Mesendoderm (in vitro differentiated cells): ENCODE results near the gene MCOLN1.

Experiments
- DNase-seq: peaks from one replicate; pipeline ENCODE4 v3.0.0; 2013
- H2AK5ac ChIP-seq: 2 replicates; pipeline ENCODE4 v1.6.1; 2013; ENCODE audit warnings: low read length, inconsistent platforms
- H2BK120ac ChIP-seq: 2 replicates; pipeline ENCODE4 v1.6.1; 2013; ENCODE audit warnings: low read depth, mild to moderate bottlenecking, low read length, moderate library complexity, mixed read lengths
- H2BK15ac ChIP-seq: replicated peaks from 2 replicates; pipeline ENCODE4 v1.6.1; 2013; ENCODE audit warnings: low read depth, mild to moderate bottlenecking, moderate library complexity
- H2BK5ac ChIP-seq: 2 replicates; pipeline ENCODE4 v1.6.1; 2013; ENCODE audit warnings: low read length, inconsistent platforms
- H3K18ac ChIP-seq: 2 replicates; pipeline ENCODE4 v1.6.1; 2013; ENCODE audit warnings: mild to moderate bottlenecking, low read length, mixed read lengths
- H3K23ac ChIP-seq: one replicate; pipeline ENCODE4 v1.6.1; 2013; ENCODE audit warnings: low read length
- H3K27ac ChIP-seq: 2 replicates; pipeline ENCODE4 v1.5.1; 2013; ENCODE audit warnings: low read depth, mild to moderate bottlenecking, inconsistent platforms, low read length, moderate library complexity
- H3K27me3 ChIP-seq: 2 replicates; pipeline ENCODE4 v1.6.1; 2013; ENCODE audit warnings: low read length, control low read depth, mild to moderate bottlenecking, inconsistent platforms; ENCODE audit not compliant: insufficient read depth, poor library complexity
- H3K36me3 ChIP-seq: 2 replicates; pipeline ENCODE4 v1.6.1; 2013; ENCODE audit warnings: low read length, inconsistent platforms; ENCODE audit not compliant: control insufficient read depth, insufficient read depth
- H3K4ac ChIP-seq: one replicate; pipeline ENCODE4 v1.6.1; 2013; ENCODE audit warnings: low read depth, mild to moderate bottlenecking, low read length, moderate library complexity
- H3K4me1 ChIP-seq: 2 replicates; pipeline ENCODE4 v1.6.1; 2013; ENCODE audit warnings: low read depth, low read length, inconsistent platforms; ENCODE audit not compliant: control insufficient read depth
- H3K4me2 ChIP-seq: 2 replicates; pipeline ENCODE4 v1.6.1; 2013; ENCODE audit warnings: low read length
- H3K4me3 ChIP-seq: 2 replicates; pipeline ENCODE4 v1.5.1; 2013; ENCODE audit warnings: mild to moderate bottlenecking, low read length
- H3K56ac ChIP-seq: one replicate; pipeline ENCODE4 v1.6.1; 2013; ENCODE audit warnings: low read length
- H3K79me1 ChIP-seq: 2 replicates; pipeline ENCODE4 v1.6.1; 2013; ENCODE audit warnings: low read length, inconsistent platforms
- H3K79me2 ChIP-seq: 2 replicates; pipeline ENCODE4 v1.6.1; 2013; ENCODE audit warnings: mild to moderate bottlenecking, low read length; ENCODE audit not compliant: control insufficient read depth, insufficient read depth
- H3K9ac ChIP-seq: 2 replicates; pipeline ENCODE4 v1.6.1; 2013; ENCODE audit warnings: low read length, inconsistent platforms
- H4K5ac ChIP-seq: one replicate; pipeline ENCODE4 v1.6.1; 2013; ENCODE audit warnings: low read length
- H4K8ac ChIP-seq: one replicate; pipeline ENCODE4 v1.6.1; 2013; ENCODE audit warnings: low read depth, mild to moderate bottlenecking, control low read depth, low read length, moderate library complexity
- WGBS: extraction: QIAGEN DNeasy Blood & Tissue Kit; methylation state at CpG from one replicate; pipeline ENCODE4 v1.1.7; 2013; ENCODE audit warnings: low lambda C conversion rate, missing lambda C conversion rate; ENCODE audit not compliant: insufficient coverage; ENCODE audit errors: extremely low coverage; 5-methylcytosine and 5-hydroxymethylcytosine counted together

MCOLN1 gene

DNA sequence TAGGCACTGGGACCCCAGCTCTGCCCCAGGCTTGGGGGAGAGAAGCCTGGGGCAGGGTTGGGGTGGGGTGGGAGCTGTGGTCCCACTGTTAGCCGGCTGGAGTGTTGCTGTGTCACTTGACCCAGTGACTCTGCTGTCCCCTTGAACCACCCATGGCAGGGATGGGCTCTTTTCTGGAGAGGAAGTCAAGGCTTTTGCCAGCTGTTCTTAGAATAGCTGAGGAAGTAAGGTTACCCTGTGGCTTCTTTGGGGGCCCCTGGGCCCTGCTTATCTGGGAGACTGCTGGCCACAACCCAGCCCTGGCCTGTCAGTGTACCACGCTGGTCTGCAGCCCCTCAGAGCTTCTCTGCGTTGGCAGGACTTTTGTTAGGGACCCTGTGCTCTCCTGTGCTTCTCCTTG, 22.2 kb downstream of the MCOLN1 start:
- DNase-seq: no peak

DNA sequence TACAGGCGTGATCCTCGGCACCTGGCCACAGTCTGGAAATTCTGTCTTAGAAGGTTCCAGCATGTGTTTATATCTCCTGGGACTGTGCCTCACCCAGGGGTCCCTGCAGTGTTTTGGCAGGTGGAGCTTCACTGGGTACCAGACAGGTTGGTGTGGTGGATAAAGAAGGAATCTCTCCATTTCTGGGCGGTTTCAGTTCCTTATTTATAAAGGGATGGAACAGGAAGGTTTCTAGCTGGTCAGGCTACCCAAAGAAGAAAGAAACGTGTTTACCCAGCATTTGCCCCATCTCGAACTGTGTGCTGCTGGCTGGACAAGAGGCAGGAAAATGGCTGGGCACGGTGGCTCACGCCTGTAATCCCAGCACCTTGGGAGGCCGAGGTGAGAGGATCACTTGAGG, 22.9 kb downstream of the MCOLN1 start:
- Histone ChIP-seq H4K5ac (no peak overlapping the region), H3K79me1 (no peaks in the 10 kb centered on the region), H3K4me2 (no peak overlapping the region), H3K18ac (no peak overlapping the region), H3K36me3 (peaks cover 2% of the 10 kb centered on the region), H3K27me3 (no peaks in the 10 kb centered on the region), H3K23ac (no peak overlapping the region), H4K8ac (no peak overlapping the region), H2BK5ac (no peak overlapping the region), H2AK5ac (no peak overlapping the region), H2BK15ac (no peak overlapping the region), H3K4me1 (no peaks in the 10 kb centered on the region), H3K9ac (no peak overlapping the region), H3K4me3 (no peak overlapping the region), H3K27ac (no peak overlapping the region), H3K4ac (no peak overlapping the region), H3K79me2 (no peaks in the 10 kb centered on the region), H2BK120ac (no peak overlapping the region), H3K56ac (no peak overlapping the region)
- no peak for DNase-seq
- no CpG with 5 or more reads among the region's 8 CpGs for WGBS

More for the DNA sequence above, 22.2 kb downstream of the MCOLN1 start:
- H4K8ac ChIP-seq: no peak overlapping the region
- no peak overlapping the region for H2AK5ac ChIP-seq
- H3K4me3 ChIP-seq: no peak overlapping the region
- no peak overlapping the region for H3K27ac ChIP-seq
- no CpG with 5 or more reads among the region's 3 CpGs for WGBS
- no peak overlapping the region for H3K18ac ChIP-seq
- H3K27me3 ChIP-seq: no peaks in the 10 kb centered on the region
- no peak overlapping the region for H2BK120ac ChIP-seq
- H3K36me3 ChIP-seq: peaks cover 2% of the 10 kb centered on the region
- no peaks in the 10 kb centered on the region for H3K79me2 ChIP-seq
- no peak overlapping the region for H3K4me2 ChIP-seq
- H3K23ac ChIP-seq: no peak overlapping the region
- H4K5ac ChIP-seq: no peak overlapping the region
- no peak overlapping the region for H3K9ac ChIP-seq
- no peak overlapping the region for H2BK15ac ChIP-seq
- H3K79me1 ChIP-seq: no peaks in the 10 kb centered on the region
- no peaks in the 10 kb centered on the region for H3K4me1 ChIP-seq
- H3K4ac ChIP-seq: no peak overlapping the region
- H3K56ac ChIP-seq: no peak overlapping the region
- H2BK5ac ChIP-seq: no peak overlapping the region

DNA sequence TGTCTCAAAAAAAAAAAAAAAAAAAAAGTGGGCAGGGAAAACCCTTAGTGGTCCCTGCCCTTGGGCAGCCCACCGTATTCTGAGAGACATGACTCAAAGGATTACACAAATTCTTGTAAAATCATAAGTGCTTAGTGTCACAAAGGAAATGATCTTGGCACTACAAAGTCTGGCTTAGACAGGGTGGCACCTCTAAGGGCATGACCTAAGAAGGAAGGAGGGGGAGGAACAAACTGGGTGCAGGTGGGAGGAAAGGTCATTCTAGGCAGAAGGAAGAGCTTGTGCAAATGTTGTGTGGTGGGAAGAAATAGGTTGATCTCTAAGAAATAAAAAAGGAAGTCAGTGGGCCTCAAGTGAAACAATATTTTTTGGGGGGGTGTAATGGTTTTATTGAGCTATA, 23.5 kb downstream of the MCOLN1 start:
- Histone ChIP-seq H3K4me1 (no peaks in the 10 kb centered on the region), H3K79me1 (no peaks in the 10 kb centered on the region), H3K56ac (no peak overlapping the region), H3K36me3 (peaks cover 2% of the 10 kb centered on the region), H2AK5ac (no peak overlapping the region), H2BK15ac (no peak overlapping the region), H3K4me2 (no peak overlapping the region), H4K5ac (no peak overlapping the region), H3K79me2 (no peaks in the 10 kb centered on the region), H2BK120ac (no peak overlapping the region), H3K4me3 (no peak overlapping the region), H3K27me3 (no peaks in the 10 kb centered on the region), H3K27ac (no peak overlapping the region), H4K8ac (no peak overlapping the region), H3K9ac (no peak overlapping the region), H3K18ac (no peak overlapping the region), H2BK5ac (no peak overlapping the region), H3K23ac (no peak overlapping the region), H3K4ac (no peak overlapping the region)
- DNase-seq: no peak
- WGBS: no CpG with 5 or more reads among the region's 1 CpG

DNA sequence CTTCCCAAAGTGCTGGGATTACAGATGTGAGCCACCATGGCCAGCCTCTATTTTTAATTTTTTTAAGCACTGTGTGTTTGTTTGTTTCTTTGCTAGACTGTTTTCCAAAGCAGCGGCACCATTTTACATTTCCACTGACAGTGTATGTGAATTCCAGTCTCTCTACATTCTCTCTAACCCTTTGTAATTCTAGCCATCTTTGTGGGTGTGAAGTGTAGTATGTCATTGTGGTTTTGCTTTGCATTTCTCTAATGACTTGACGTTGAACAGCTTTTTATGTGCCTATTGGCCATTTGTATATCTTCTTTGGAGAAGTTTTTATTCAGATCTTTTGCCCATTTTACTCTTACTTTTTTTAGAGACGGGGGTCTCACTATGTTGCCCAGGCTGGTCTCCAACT, 24.7 kb downstream of the MCOLN1 start:
- Histone ChIP-seq H4K5ac (no peak overlapping the region), H3K23ac (no peak overlapping the region), H3K56ac (no peak overlapping the region), H3K4me2 (no peak overlapping the region), H2BK120ac (no peak overlapping the region), H2BK15ac (no peak overlapping the region), H3K18ac (no peak overlapping the region), H3K27me3 (no peaks in the 10 kb centered on the region), H3K4me1 (no peaks in the 10 kb centered on the region), H3K36me3 (peaks cover 2% of the 10 kb centered on the region), H3K79me1 (no peaks in the 10 kb centered on the region), H2BK5ac (no peak overlapping the region), H3K4ac (no peak overlapping the region), H3K27ac (no peak overlapping the region), H3K9ac (no peak overlapping the region), H3K4me3 (no peak overlapping the region), H2AK5ac (no peak overlapping the region), H4K8ac (no peak overlapping the region), H3K79me2 (no peaks in the 10 kb centered on the region)
- no CpG with 5 or more reads among the region's 3 CpGs for WGBS
- no peak for DNase-seq

DNA sequence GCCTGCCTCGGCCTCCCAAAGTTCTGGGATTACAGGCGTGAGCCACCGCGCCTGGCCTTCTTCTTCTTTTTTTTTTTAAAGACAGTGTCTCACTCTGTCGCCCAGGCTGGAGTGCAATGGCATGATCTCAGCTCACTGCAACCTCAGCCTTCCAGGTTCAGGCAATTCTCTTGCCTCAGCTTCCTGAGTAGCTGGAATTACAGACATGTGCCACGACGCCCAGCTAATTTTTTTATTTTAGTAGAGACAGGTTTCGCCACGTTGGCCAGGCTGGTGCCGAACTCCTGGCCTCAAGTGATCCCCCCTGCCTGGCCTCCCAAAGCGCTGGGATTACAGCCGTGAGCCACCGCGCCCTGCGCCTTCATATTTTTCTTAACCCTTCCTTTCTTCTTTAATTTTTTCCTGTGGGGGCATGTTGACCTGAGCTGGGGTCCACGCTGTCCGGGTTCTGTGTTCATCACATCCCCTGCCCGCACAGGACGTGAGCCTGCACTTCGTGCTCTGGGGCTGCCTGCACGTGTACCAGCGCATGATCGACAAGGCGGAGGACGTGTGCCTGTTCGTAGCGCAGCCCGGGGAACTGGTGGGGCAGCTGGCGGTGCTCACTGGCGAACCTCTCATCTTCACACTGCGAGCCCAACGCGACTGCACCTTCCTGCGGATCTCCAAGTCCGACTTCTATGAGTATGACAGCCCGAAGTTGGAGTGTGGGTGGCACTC, 27.2 kb downstream of the MCOLN1 start:
- no peak overlapping the region for H3K9ac ChIP-seq
- no peaks in the 10 kb centered on the region for H3K4me1 ChIP-seq
- H3K18ac ChIP-seq: no peak overlapping the region
- no peak overlapping the region for H2BK120ac ChIP-seq
- H3K56ac ChIP-seq: no peak overlapping the region
- no peaks in the 10 kb centered on the region for H3K36me3 ChIP-seq
- no peak for DNase-seq
- no peak overlapping the region for H3K4me2 ChIP-seq
- no peak overlapping the region for H4K5ac ChIP-seq
- no peak overlapping the region for H3K27ac ChIP-seq
- no peak overlapping the region for H3K4ac ChIP-seq
- no peaks in the 10 kb centered on the region for H3K79me2 ChIP-seq
- no peak overlapping the region for H2BK15ac ChIP-seq
- H2BK5ac ChIP-seq: no peak overlapping the region
- no peaks in the 10 kb centered on the region for H3K79me1 ChIP-seq
- H3K4me3 ChIP-seq: no peak overlapping the region
- no peak overlapping the region for H4K8ac ChIP-seq
- H2AK5ac ChIP-seq: no peak overlapping the region
- no peaks in the 10 kb centered on the region for H3K27me3 ChIP-seq
- no CpG with 5 or more reads among the region's 36 CpGs for WGBS
- no peak overlapping the region for H3K23ac ChIP-seq

DNA sequence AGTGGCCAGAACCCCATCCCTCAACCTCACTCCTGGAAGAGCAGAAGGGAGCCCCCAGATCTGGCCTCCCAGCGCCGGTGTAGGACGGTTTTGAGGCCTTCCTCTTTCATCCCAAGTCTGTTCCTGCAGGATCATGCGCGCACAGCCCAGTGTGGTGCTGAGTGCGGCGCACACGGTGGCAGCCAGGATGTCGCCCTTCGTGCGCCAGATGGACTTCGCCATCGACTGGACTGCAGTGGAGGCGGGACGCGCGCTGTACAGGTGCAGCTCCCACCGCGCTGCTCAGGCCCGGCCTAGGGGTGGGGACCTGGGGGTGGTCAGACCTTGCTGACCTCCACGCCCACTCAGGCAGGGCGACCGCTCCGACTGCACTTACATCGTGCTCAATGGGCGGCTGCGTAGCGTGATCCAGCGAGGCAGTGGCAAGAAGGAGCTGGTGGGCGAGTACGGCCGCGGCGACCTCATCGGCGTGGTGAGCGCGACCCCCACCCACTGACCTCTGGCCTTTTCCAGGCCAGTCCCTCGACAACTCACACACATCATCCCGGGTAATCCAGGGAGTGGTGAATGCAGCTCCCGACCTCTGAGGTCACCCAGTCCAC, 27.8 kb downstream of the MCOLN1 start:
- H3K79me2 ChIP-seq: no peaks in the 10 kb centered on the region
- H3K4me2 ChIP-seq: no peak overlapping the region
- H3K27me3 ChIP-seq: no peaks in the 10 kb centered on the region
- no peak overlapping the region for H3K23ac ChIP-seq
- no peak overlapping the region for H2BK15ac ChIP-seq
- no peaks in the 10 kb centered on the region for H3K4me1 ChIP-seq
- H3K56ac ChIP-seq: no peak overlapping the region
- H4K5ac ChIP-seq: no peak overlapping the region
- H3K79me1 ChIP-seq: no peaks in the 10 kb centered on the region
- no peak overlapping the region for H2AK5ac ChIP-seq
- H3K4me3 ChIP-seq: no peak overlapping the region
- no CpG with 5 or more reads among the region's 41 CpGs for WGBS
- no peak overlapping the region for H3K4ac ChIP-seq
- no peak overlapping the region for H3K18ac ChIP-seq
- no peak for DNase-seq
- H3K27ac ChIP-seq: no peak overlapping the region
- H3K36me3 ChIP-seq: no peaks in the 10 kb centered on the region
- no peak overlapping the region for H3K9ac ChIP-seq
- H2BK5ac ChIP-seq: no peak overlapping the region
- H4K8ac ChIP-seq: no peak overlapping the region
- H2BK120ac ChIP-seq: no peak overlapping the region
